Omental fat pad (tissue), 4 donors: ENCODE results near the gene TBL1X. TPM values are rescaled to one million over a fixed set of nuclear protein-coding genes. Genes with fewer than 3 reads are reported as not detected.

Source experiments
- ATAC-seq: fragments of 150-250 bp; one replicate; pipeline ENCODE4 v1.9.1; 2016; ENCODE audit warnings: mild to moderate bottlenecking, moderate library complexity; ENCODE audit not compliant: low FRiP score
- DNase-seq: peaks from one replicate; pipeline ENCODE4 v3.0.0-alpha.2; 2019; ENCODE audit warnings: low spot score
- total RNA-seq, 4 donors: library from RNA; depleted of rRNA; stranded (reverse); fragments of >200 nt; gene quantifications; one replicate each; pipeline ENCODE4 v1.1.0, GENCODE V29; 2016
- TF ChIP-seq, protein P1 (sequence below), 3 donors: fragments of 450-650 bp; IDR thresholded peaks; one replicate each; pipeline ENCODE4 v1.5.1; 2016 to 2017; ENCODE audit warnings: antibody characterized with exemption in 3 of 3, mild to moderate bottlenecking in 3 of 3, moderate library complexity in 2 of 3

Gene TBL1X
- total RNA-seq, 4 donors from 2014 or later: 13.1 to 22.7 (median 16.2) TPM

DNA sequence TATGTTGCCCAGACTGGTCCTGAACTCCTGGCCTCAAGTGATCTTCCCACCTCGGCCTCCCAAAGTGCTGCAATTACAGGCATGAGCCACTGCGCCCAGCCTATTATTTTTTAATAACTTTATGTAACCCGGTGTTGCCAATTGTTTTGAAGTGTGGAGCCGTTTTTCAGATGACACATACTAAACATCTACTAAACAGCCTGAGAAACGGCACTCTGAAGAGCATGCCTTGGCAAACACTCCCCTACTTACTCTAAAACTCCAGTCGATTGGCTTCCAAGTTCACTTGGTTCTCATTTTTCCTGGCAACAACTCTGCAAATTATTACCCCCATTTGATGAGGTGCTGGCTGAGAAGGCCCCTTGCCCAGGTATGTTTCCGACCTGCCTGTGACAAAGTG lies 169.7 kb downstream of the TBL1X start:
- TF ChIP-seq, protein P1, sequence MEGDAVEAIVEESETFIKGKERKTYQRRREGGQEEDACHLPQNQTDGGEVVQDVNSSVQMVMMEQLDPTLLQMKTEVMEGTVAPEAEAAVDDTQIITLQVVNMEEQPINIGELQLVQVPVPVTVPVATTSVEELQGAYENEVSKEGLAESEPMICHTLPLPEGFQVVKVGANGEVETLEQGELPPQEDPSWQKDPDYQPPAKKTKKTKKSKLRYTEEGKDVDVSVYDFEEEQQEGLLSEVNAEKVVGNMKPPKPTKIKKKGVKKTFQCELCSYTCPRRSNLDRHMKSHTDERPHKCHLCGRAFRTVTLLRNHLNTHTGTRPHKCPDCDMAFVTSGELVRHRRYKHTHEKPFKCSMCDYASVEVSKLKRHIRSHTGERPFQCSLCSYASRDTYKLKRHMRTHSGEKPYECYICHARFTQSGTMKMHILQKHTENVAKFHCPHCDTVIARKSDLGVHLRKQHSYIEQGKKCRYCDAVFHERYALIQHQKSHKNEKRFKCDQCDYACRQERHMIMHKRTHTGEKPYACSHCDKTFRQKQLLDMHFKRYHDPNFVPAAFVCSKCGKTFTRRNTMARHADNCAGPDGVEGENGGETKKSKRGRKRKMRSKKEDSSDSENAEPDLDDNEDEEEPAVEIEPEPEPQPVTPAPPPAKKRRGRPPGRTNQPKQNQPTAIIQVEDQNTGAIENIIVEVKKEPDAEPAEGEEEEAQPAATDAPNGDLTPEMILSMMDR (IDR thresholded peaks at IDR 0.05): no peak
- ATAC-seq (no peak), DNase-seq (no peak)

DNA sequence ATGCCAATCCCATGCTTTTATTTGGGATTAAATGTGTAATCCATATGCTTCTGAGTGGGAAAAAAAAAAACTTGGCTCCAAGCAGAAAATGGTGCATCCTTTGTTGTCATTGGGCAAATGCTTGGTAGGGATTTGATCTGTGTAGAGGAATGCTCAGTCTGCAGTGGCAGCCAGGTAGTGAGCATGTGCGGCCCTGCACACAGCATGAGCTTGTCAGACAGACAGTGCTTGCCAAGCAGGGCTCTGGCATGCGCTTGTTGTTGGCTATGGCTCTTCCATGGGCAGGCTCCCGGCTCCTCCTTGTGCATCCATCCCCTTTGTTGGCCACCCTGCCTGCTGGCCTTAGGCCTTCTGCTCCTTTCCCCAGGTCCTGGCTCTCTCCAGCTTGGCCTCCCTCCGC lies 170.5 kb downstream of the TBL1X start:
- DNase-seq: no peak
- TF ChIP-seq, protein P1 (IDR thresholded peaks at IDR 0.05): no peak
- no peak for ATAC-seq

DNA sequence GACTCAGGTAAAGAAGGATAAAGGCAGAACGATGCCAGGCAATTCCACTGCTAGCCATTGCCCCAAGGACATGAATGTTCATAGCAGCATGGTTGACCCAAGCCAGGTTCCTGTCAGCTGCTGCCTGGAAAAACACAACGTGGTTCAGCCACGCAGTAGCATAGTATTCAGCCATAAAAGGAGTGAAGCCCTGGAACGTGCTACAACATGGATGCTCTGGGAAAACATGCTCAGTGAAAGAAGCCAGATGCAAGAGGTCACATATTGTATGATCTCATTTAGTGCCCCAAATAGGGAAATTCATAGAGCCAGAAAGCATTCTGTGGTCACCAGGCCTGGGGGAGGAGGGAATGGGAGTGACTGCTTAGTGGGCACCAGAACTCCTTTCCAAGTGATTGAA lies 170.9 kb downstream of the TBL1X start:
- no peak for ATAC-seq
- DNase-seq: no peak
- TF ChIP-seq, protein P1 (IDR thresholded peaks at IDR 0.05): no peak

DNA sequence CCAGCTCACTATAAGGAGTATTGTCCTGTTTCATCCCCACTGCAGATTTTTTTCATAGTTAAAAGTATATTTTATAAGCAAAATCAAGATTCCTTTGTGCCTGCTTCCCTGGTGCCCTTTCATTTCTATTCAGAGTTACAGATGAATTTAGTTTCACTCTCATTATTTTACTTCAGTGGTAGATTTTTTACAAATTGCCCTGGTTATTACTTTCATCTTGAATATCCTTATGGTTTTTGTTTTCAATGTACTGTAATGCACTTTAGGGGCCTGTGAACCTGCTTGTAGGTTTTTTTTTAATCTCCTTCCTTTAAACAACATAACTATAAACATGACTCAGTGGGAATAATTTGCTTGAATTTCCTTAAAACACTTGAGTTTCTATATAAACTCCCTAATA lies 174.0 kb downstream of the TBL1X start:
- TF ChIP-seq, protein P1 (IDR thresholded peaks at IDR 0.05): no peak
- DNase-seq: no peak
- ATAC-seq: no peak

DNA sequence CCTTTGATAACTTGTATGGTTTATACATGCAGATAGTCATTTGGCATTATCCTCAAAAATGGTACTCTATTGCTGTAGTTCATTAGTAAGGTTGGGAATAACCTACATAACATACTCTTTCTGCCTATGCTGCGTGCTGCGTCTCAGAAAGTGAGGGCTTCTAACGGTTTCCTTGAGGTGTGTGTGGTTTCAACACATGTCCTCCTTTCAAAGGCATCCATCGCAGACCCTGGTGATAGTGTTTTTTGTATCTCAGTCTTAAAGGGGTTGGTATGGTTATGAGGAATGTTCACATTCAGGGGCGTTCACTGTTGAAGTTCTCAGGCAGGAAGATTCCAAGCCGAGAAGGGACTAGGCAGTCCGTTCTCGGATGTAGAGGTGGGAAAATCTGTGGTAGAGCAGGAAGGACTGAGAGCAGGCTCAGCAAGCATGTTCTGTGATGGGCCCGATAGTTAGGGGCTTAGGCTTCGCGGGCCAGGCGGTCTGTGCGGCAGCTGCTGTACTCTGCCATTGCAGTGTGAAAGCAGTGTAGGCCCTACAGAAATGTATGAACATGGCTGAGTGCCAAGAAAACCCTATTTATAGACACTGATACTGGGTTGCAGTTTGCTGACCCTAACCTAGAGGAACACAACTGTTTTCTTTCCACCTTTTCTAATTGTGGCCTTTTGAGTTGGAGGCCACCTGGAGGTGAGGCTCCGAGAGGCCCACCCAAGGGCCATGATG lies 177.6 kb downstream of the TBL1X start:
- DNase-seq: no peak
- TF ChIP-seq, protein P1 (IDR thresholded peaks at IDR 0.05): no peak
- ATAC-seq: no peak

DNA sequence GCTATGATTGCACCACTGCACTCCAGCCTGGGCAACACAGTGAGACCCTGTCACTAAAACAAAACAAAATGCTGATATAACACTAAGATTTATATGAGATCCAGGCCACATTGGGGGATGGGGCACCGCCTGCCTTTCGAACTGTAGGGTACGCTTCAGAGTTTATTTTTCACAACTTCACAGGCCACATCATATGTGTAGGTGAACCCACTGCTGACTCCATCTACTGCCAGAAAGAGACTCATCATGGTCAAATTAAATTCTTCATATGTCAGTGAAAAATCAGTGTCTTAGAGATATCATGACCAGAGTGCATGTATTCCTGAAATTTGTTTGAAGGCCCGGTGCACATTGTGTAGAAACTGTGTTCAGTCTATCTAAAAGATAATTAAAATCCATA lies 178.9 kb downstream of the TBL1X start:
- no peak for ATAC-seq
- TF ChIP-seq, protein P1 (IDR thresholded peaks at IDR 0.05): no peak
- no peak for DNase-seq

DNA sequence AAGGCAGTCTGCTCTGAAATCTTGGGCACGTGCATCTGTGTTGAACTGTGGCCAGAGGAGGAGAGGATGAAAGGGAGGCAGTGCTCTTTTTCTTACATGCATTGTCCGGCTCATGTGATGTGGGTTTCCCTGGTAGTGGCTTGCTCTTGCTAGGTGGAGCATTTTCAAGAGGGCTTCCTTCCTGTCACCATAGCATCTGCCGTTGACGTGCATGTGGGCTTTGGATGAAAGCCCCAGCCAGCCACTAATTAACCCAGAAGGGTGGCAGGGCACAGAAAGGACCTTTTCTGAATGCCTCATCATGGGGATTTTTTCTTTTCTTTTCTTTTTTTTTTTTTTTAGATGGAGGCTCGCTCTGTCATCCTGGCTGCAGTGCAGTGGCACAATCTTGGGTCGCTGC lies 179.5 kb downstream of the TBL1X start:
- ATAC-seq: no peak
- TF ChIP-seq, protein P1 (IDR thresholded peaks at IDR 0.05): no peak
- DNase-seq: no peak
